ENCODE data around the gene FCSK. TPM values are rescaled to one million over a fixed set of nuclear protein-coding genes. Genes with fewer than 3 reads are reported as not detected.
"Not testable (repeated sequence)": the region's sequence is repeated elsewhere in the genome, so short reads cannot be mapped to it uniquely, and the experiment has no call there.

Gene FCSK
- total and polyA plus RNA-seq, 9 donors: 5.2 to 10.2 (median 7.7) TPM

DNA sequence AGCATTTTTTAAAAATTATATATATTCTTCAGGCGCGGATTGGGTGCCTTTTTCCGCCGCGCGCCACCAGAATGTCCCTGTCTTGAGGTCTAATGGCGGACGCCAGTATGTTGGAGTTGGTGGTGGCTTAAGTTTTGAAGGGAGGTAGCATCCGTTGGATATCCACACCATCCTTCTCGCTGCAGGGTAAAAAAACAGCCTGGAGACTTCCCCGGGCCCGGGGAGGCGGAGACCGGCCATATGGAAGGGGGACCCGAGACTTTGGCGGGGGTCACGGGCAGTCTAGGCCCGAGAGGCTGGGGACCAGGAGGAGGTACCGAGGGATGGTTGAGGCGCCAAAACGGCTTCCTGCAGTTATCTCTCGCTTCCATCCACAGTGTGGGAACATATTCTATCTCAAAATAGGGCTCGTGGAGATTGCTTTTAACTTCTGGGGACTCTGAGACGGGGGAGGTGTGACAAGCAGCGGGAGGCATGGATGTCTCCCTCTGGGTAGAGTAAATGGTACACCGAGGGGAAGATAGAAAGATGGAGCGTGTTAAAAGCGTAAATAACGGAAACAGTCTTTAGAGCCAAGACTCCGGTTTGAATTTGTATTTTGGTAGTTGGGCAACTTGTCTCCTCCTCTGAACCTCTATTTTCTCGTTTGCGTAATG lies 69.5 kb downstream of the FCSK start, which contains the start of gene SF3B3:
TSS of gene SF3B3 (plus strand) at position 74 of the 656 bp plus-strand sequence. CDS start 2,841 bp downstream, outside the sequence.
- DNase-seq: no peak
- H3K9me3 ChIP-seq (replicated peaks; ENCODE audit: control insufficient read depth, low read depth, low read length): no peaks in the 10 kb centered on the region
- peak within 1 kb of the TSS; percentile 97 for H3K27ac ChIP-seq (ENCODE audit: low read length)
- peaks cover 16% of the 10 kb centered on the region for H3K36me3 ChIP-seq (ENCODE audit: control insufficient read depth, insufficient read depth, low read length)
- 0% methylated on average over 14 of the region's 32 CpGs for WGBS (ENCODE audit: insufficient coverage)
- no peaks in the 10 kb centered on the region for H3K27me3 ChIP-seq (ENCODE audit: control insufficient read depth, insufficient read depth, low read length)
- H3K4me3 ChIP-seq (ENCODE audit: low read length): peak within 1 kb of the TSS; percentile 100
- H3K4me1 ChIP-seq (ENCODE audit: control insufficient read depth, insufficient read depth, low read length): peaks cover 19% of the 10 kb centered on the region

DNA sequence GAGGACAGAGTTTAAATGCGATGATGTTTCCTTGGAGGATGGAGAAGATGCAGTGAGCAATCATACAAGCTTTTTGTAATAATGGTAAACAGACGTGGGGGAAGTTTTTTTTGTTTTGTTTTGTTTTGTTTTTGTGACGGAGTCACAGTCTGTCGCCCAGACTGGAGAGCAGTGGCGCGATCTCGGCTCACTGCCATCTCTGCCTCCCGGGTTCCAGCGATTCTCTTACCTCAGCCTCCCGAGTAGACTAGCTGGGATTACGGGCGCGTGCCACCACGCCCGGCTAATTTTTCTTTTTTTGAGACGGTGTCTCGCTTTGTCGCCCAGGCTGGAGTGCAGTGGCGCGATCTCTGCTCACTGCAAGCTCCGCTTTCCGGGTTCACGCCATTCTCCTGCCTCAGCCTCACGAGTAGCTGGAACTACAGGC lies 70.0 kb downstream of the FCSK start:
- WGBS (ENCODE audit: insufficient coverage): 0% methylated on average over 19 of the region's 24 CpGs
- not testable (repeated sequence) for H3K27me3 ChIP-seq (ENCODE audit: control insufficient read depth, insufficient read depth, low read length); DNase-seq; H3K9me3 ChIP-seq (replicated peaks; ENCODE audit: control insufficient read depth, low read depth, low read length)
- Histone ChIP-seq H3K27ac (ENCODE audit: low read length) (peak overlapping the region; percentile 97), H3K4me1 (ENCODE audit: control insufficient read depth, insufficient read depth, low read length) (peaks cover 19% of the 10 kb centered on the region), H3K4me3 (ENCODE audit: low read length) (peak overlapping the region; percentile 100), H3K36me3 (ENCODE audit: control insufficient read depth, insufficient read depth, low read length) (peaks cover 19% of the 10 kb centered on the region)

DNA sequence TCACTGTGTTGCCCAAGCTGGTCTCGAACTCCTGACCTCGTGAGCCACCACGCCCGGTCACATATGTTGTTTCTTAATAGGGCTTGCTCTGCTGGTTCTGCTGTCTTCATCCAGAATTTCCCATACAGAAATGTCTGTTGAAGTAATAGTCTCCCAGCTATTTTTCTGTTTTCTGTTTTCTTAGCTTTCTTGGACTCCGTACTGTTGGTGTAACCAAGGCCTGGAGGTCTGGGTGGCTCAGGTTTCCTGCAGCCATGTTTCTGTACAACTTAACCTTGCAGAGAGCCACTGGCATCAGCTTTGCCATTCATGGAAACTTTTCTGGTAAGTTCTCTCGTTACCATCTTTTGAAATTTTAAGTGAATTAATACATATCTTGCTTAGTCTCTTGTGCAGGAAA lies 72.0 kb downstream of the FCSK start:
- no peak overlapping the region for H3K27ac ChIP-seq (ENCODE audit: low read length)
- H3K27me3 ChIP-seq (ENCODE audit: control insufficient read depth, insufficient read depth, low read length): no peaks in the 10 kb centered on the region

DNA sequence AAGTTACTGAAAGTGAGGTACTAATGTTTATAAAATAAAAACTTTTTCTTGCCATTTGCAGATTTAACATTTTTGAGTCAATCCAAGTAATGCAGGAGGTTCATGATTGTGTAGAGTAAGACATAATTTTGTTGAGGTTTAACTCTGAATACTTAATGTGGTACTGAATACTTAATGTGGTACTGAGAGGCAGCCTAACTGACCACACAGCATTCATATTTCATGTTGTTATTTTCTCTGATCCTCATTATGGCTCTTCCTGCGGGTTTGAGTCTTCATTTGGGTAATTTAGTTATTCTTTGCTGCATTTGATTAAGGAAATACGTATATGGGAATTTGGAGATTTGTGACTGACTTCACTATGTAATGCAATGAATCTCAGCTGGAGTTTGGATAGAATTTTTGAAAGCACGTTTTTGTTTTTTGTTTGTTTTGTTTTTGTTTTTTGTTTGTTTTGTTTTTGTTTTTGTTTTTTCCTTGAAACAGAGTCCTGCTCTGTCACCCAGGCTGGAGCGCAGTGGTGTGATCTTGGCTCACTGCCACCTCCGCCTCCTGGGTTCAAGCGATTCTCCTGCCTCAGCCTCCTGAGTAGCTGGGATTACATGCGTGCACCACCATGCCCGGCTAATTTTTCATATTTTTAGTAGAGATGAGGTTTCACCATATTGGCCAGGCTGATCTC lies 73.1 kb downstream of the FCSK start:
- Histone ChIP-seq H3K4me1 (ENCODE audit: control insufficient read depth, insufficient read depth, low read length) (peaks cover 13% of the 10 kb centered on the region), H3K27me3 (ENCODE audit: control insufficient read depth, insufficient read depth, low read length) (no peaks in the 10 kb centered on the region), H3K4me3 (ENCODE audit: low read length) (no peak overlapping the region), H3K9me3 (replicated peaks; ENCODE audit: control insufficient read depth, low read depth, low read length) (no peaks in the 10 kb centered on the region), H3K36me3 (ENCODE audit: control insufficient read depth, insufficient read depth, low read length) (peaks cover 41% of the 10 kb centered on the region), H3K27ac (ENCODE audit: low read length) (no peak overlapping the region)
- DNase-seq: no peak
- WGBS (ENCODE audit: insufficient coverage): 77% methylated on average over 3 of the region's 8 CpGs

More for the DNA sequence above, 72.0 kb downstream of the FCSK start:
- H3K4me1 ChIP-seq (ENCODE audit: control insufficient read depth, insufficient read depth, low read length): peaks cover 19% of the 10 kb centered on the region
- H3K9me3 ChIP-seq (replicated peaks; ENCODE audit: control insufficient read depth, low read depth, low read length): no peaks in the 10 kb centered on the region
- no peak for DNase-seq
- no peak overlapping the region for H3K4me3 ChIP-seq (ENCODE audit: low read length)
- no CpG with 5 or more reads among the region's 6 CpGs for WGBS (ENCODE audit: insufficient coverage)
- H3K36me3 ChIP-seq (ENCODE audit: control insufficient read depth, insufficient read depth, low read length): peaks cover 31% of the 10 kb centered on the region

DNA sequence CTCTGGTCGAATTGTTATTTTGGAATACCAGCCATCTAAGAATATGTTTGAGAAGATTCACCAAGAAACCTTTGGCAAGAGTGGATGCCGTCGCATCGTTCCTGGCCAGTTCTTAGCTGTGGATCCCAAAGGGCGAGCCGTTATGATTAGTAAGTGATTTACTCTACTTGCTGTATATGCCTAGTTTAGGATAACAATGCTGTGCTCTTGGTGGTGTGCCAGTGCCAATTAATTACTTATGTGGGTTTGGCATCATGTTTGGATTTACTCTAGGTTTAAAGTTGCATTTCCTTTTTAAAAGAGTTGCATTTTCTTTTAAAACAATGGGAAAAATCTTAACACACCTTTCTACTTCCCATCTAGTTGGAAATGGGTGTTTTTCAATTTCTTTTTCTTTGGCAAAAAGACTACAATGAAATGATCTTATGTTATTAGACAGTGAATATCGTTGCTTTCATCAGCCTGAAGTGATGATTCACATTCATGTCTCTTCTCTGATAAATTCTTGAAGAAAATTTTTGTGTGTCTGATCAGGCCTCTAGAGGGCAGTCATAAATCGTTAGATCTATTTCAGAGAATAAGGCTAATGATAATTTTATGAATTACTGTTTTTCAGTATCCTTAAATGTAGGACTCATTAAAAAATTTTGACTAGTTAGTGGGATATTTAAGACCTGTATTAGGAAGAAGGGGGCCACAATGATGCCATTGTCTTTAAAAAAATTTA lies 74.8 kb downstream of the FCSK start:
- WGBS (ENCODE audit: insufficient coverage): 67% methylated on average over 3 of the region's 8 CpGs
- no peaks in the 10 kb centered on the region for H3K27me3 ChIP-seq (ENCODE audit: control insufficient read depth, insufficient read depth, low read length)
- no peak overlapping the region for H3K27ac ChIP-seq (ENCODE audit: low read length)
- H3K9me3 ChIP-seq (replicated peaks; ENCODE audit: control insufficient read depth, low read depth, low read length): no peaks in the 10 kb centered on the region
- H3K4me1 ChIP-seq (ENCODE audit: control insufficient read depth, insufficient read depth, low read length): peaks cover 12% of the 10 kb centered on the region
- H3K4me3 ChIP-seq (ENCODE audit: low read length): no peak overlapping the region
- peaks cover 51% of the 10 kb centered on the region for H3K36me3 ChIP-seq (ENCODE audit: control insufficient read depth, insufficient read depth, low read length)
- DNase-seq: peak; percentile 49

Other genes starting within 250 kb of the FCSK start
- gene EXOSC6, start 202.7 kb upstream of the FCSK start, total RNA-seq: 17.2 TPM
- 10 to 100 TPM in 7 of 8 donors, 1 to 10 TPM in 1; 9.4 to 16.2 (median 12.7) TPM for gene EXOSC6, start 202.7 kb upstream of the FCSK start, polyA plus RNA-seq (ENCODE audit: insufficient read depth in 1 of 8, insufficient read length in 8 of 8, low replicate concordance in 1 of 8)
- 38.1 TPM for gene AARS1, start 165.1 kb upstream of the FCSK start, total RNA-seq
- gene AARS1, start 165.1 kb upstream of the FCSK start, polyA plus RNA-seq (ENCODE audit: insufficient read depth in 1 of 8, insufficient read length in 8 of 8, low replicate concordance in 1 of 8): 10 to 100 TPM; 50.1 to 71.1 (median 62.7) TPM
- 19.9 TPM for gene DDX19B, start 155.4 kb upstream of the FCSK start, total RNA-seq
- gene DDX19B, start 155.4 kb upstream of the FCSK start, polyA plus RNA-seq (ENCODE audit: insufficient read depth in 1 of 8, insufficient read length in 8 of 8, low replicate concordance in 1 of 8): 10 to 100 TPM; 19.1 to 27.5 (median 22.1) TPM
- 37.2 TPM for gene DDX19A, start 107.7 kb upstream of the FCSK start, total RNA-seq
- gene DDX19A, start 107.7 kb upstream of the FCSK start, polyA plus RNA-seq (ENCODE audit: insufficient read depth in 1 of 8, insufficient read length in 8 of 8, low replicate concordance in 1 of 8): 10 to 100 TPM; 32.7 to 39.7 (median 36.1) TPM
- gene ST3GAL2, start 15.5 kb upstream of the FCSK start, total RNA-seq: 26.0 TPM
- 10 to 100 TPM; 19.3 to 36.5 (median 30.0) TPM for gene ST3GAL2, start 15.5 kb upstream of the FCSK start, polyA plus RNA-seq (ENCODE audit: insufficient read depth in 1 of 8, insufficient read length in 8 of 8, low replicate concordance in 1 of 8)
- gene COG4, start 69.0 kb downstream of the FCSK start, total RNA-seq: 48.2 TPM
- 10 to 100 TPM; 30.6 to 42.2 (median 39.0) TPM for gene COG4, start 69.0 kb downstream of the FCSK start, polyA plus RNA-seq (ENCODE audit: insufficient read depth in 1 of 8, insufficient read length in 8 of 8, low replicate concordance in 1 of 8)
- gene SF3B3, start 69.2 kb downstream of the FCSK start, total RNA-seq: 131 TPM
- gene SF3B3, start 69.2 kb downstream of the FCSK start, polyA plus RNA-seq (ENCODE audit: insufficient read depth in 1 of 8, insufficient read length in 8 of 8, low replicate concordance in 1 of 8): 100 to 1,000 TPM; 174 to 247 (median 205) TPM
- 10.2 TPM for gene IL34, start 192.0 kb downstream of the FCSK start, total RNA-seq
- gene IL34, start 192.0 kb downstream of the FCSK start, polyA plus RNA-seq (ENCODE audit: insufficient read depth in 1 of 8, insufficient read length in 8 of 8, low replicate concordance in 1 of 8): 10 to 100 TPM in 1 of 8 donors, 1 to 10 TPM in 7; 6.2 to 10.9 (median 7.9) TPM
- gene MTSS2, start 231.5 kb downstream of the FCSK start, total RNA-seq: 28.9 TPM
- gene MTSS2, start 231.5 kb downstream of the FCSK start, polyA plus RNA-seq (ENCODE audit: insufficient read depth in 1 of 8, insufficient read length in 8 of 8, low replicate concordance in 1 of 8): 100 to 1,000 TPM in 7 of 8 donors, 10 to 100 TPM in 1; 92.6 to 150 (median 125) TPM

Data from muscle of leg (tissue), 11 donors.